Fibroblast of the conjunctiva (primary cell): ENCODE results near the gene ARHGEF37.
"Not testable (repeated sequence)": the region's sequence is repeated elsewhere in the genome, so short reads cannot be mapped to it uniquely, and the experiment has no call there.

Experiments used
- DNase-seq: peaks from one replicate; pipeline ENCODE4 v3.0.0-alpha.2; 2010; ENCODE audit warnings: low read depth

The ARHGEF37 gene

GRCh38 chr5:149648464-149649393 lies 67.4 kb downstream of the ARHGEF37 start:
- not testable (repeated sequence) for DNase-seq

- not testable (repeated sequence) for DNase-seq
Measured at GRCh38 chr5:149649730-149650129, 68.4 kb downstream of the ARHGEF37 start.

- no peak for DNase-seq
Measured at GRCh38 chr5:149651686-149652085, 70.4 kb downstream of the ARHGEF37 start.

GRCh38 chr5:149652697-149653096 lies 71.4 kb downstream of the ARHGEF37 start:
- DNase-seq: no peak

GRCh38 chr5:149654231-149654630 lies 72.9 kb downstream of the ARHGEF37 start:
- DNase-seq: no peak

GRCh38 chr5:149654883-149655505 lies 73.7 kb downstream of the ARHGEF37 start:
- DNase-seq: no peak

- no peak for DNase-seq
Measured at GRCh38 chr5:149656576-149657182, 75.4 kb downstream of the ARHGEF37 start.

- DNase-seq: no peak
Measured at GRCh38 chr5:149657324-149657723, 76.0 kb downstream of the ARHGEF37 start.

GRCh38 chr5:149658299-149658698 lies 77.0 kb downstream of the ARHGEF37 start:
- no peak for DNase-seq

GRCh38 chr5:149664083-149664482 lies 82.8 kb downstream of the ARHGEF37 start:
- DNase-seq: no peak

- DNase-seq: no peak
Measured at GRCh38 chr5:149664666-149665415, 83.5 kb downstream of the ARHGEF37 start.

- no peak for DNase-seq
Measured at GRCh38 chr5:149665416-149666175, 84.3 kb downstream of the ARHGEF37 start.

- DNase-seq: no peak
Measured at GRCh38 chr5:149666212-149666852, 85.0 kb downstream of the ARHGEF37 start.

- DNase-seq: no peak
Measured at GRCh38 chr5:149667084-149667828, 86.0 kb downstream of the ARHGEF37 start.

GRCh38 chr5:149667829-149668330 lies 86.6 kb downstream of the ARHGEF37 start:
- DNase-seq: no peak

- DNase-seq: not testable (repeated sequence)
Measured at GRCh38 chr5:149669273-149669672, 88.0 kb downstream of the ARHGEF37 start.

GRCh38 chr5:149671544-149671943 lies 90.2 kb downstream of the ARHGEF37 start:
- no peak for DNase-seq

- DNase-seq: no peak
Measured at GRCh38 chr5:149672701-149673476, 91.6 kb downstream of the ARHGEF37 start.

GRCh38 chr5:149674686-149675085 lies 93.4 kb downstream of the ARHGEF37 start:
- no peak for DNase-seq
